Natural killer cell (primary cell): Measurements from ENCODE around the gene GVQW3. TPM values are rescaled to one million over a fixed set of nuclear protein-coding genes. Genes with fewer than 3 reads are reported as not detected.
A peak's percentile ranks its signal among the peaks of the same experiment; 100 is the strongest.

ENCODE experiments used
- ATAC-seq, 3 donors: fragments of 150-1000 bp in 2 of 3; fragments of 200-7000 bp in 1 of 3; cut with Tn5 transposase; 1 replicate in 1 of 3; 2 replicates in 2 of 3; pipeline ENCODE4 v1.10.0; 2021; ENCODE audit warnings: mild to moderate bottlenecking in 2 of 3, moderate library complexity in 2 of 3
- DNase-seq, 2 donors: peaks; one replicate each; pipeline versions ENCODE4 v3.0.0 to v3.0.0-alpha.2; 2013 to 2021; ENCODE audit warnings: mixed read lengths in 1 of 2
- H3K27ac ChIP-seq: one replicate; pipeline ENCODE4 v1.5.1; 2013; ENCODE audit warnings: mild to moderate bottlenecking, low read length
- H3K27me3 ChIP-seq: one replicate; pipeline ENCODE4 v1.6.1; 2013; ENCODE audit warnings: low read length; ENCODE audit not compliant: control insufficient read depth, insufficient read depth
- H3K36me3 ChIP-seq: one replicate; pipeline ENCODE4 v1.6.1; 2013; ENCODE audit warnings: low read length; ENCODE audit not compliant: control insufficient read depth, insufficient read depth
- H3K4me1 ChIP-seq: one replicate; pipeline ENCODE4 v1.6.1; 2013; ENCODE audit warnings: low read length; ENCODE audit not compliant: control insufficient read depth, insufficient read depth
- H3K4me3 ChIP-seq: one replicate; pipeline ENCODE4 v1.5.1; 2013; ENCODE audit warnings: low read length
- H3K9me3 ChIP-seq: one replicate; pipeline ENCODE4 v1.6.1; 2013; ENCODE audit warnings: low read length; ENCODE audit not compliant: control insufficient read depth, insufficient read depth
- H3K27ac Mint-ChIP-seq, 2 donors: one replicate each; pipeline ENCODE4 v1.8.0; 2022; ENCODE audit warnings: mild to moderate bottlenecking in 2 of 2, mixed read lengths in 2 of 2, moderate library complexity in 1 of 2
- H3K27me3 Mint-ChIP-seq, 2 donors: one replicate each; pipeline ENCODE4 v1.8.0; 2022; ENCODE audit warnings: low read depth in 2 of 2, mixed read lengths in 2 of 2
- H3K36me3 Mint-ChIP-seq: one replicate; pipeline ENCODE4 v1.8.0; 2022; ENCODE audit warnings: mixed read lengths
- H3K4me1 Mint-ChIP-seq, 2 donors: one replicate each; pipeline ENCODE4 v1.8.0; 2022; ENCODE audit warnings: mixed read lengths in 2 of 2
- H3K4me3 Mint-ChIP-seq: one replicate; pipeline ENCODE4 v1.8.0; 2022; ENCODE audit warnings: mild to moderate bottlenecking, moderate library complexity, mixed read lengths
- H3K9me3 Mint-ChIP-seq, 2 donors: one replicate each; pipeline ENCODE4 v1.8.0; 2022; ENCODE audit warnings: mixed read lengths in 2 of 2
- WGBS: methylation state at CpG from one replicate; pipeline ENCODE4 v1.1.7; 2013; ENCODE audit warnings: missing lambda C conversion rate; ENCODE audit not compliant: insufficient coverage; 5-methylcytosine and 5-hydroxymethylcytosine counted together
- intact Hi-C: fragments of 100-400 bp; cut with micrococcal nuclease; formaldehyde crosslinking; loops from one replicate; pipeline ENCODE4 v1.14.2; 2022
- total RNA-seq, 4 donors: library from RNA; stranded (reverse); fragments of 120-200 nt in 1 of 4; gene quantifications; one replicate each; pipeline versions ENCODE4 v1.2.3 to v1.2.4, GENCODE V29; 2013 to 2022
- TF ChIP-seq, protein P1 (sequence below): fragments of 200-600 bp; IDR thresholded peaks from one replicate; pipeline ENCODE4 v1.8.0; 2022; ENCODE audit warnings: antibody characterized with exemption

GVQW3 gene
- total RNA-seq, 3 donors from 2014 or later (not counting 1 experiment from before 2014, with no cell fraction given): 3.2 to 5.6 (median 4.0) TPM

DNA sequence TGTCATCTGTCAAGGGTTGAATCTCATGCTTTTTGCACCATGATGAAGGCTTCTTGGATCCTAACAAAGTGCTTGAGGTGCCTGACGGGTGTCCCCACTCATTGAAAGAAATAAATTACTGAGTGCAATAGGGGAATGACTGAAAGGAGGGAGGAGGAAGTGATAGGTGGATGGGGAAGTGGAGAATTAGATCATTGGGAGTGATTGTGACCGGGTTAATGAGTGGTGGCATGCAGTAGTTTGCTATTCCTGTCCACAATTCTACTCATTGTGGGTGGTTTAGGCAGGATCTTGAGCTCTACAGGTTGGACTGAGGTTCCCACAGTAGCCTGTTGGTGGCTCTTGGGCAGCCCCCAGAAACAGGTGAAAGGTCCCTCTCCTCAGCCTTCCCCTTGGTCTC, 44.5 kb upstream of the GVQW3 start:
- Mint-ChIP-seq H3K4me1 (peaks cover 0 to 5% of the 10 kb centered on the region in 2 donors), H3K27me3 (no peaks in the 10 kb centered on the region), H3K27ac (no peak overlapping the region), H3K9me3 (no peaks in the 10 kb centered on the region), H3K4me3 (no peak overlapping the region), H3K36me3 (no peaks in the 10 kb centered on the region)
- no peak for DNase-seq
- Histone ChIP-seq H3K9me3 (peaks cover 13% of the 10 kb centered on the region), H3K4me3 (no peak overlapping the region), H3K4me1 (no peaks in the 10 kb centered on the region), H3K36me3 (no peaks in the 10 kb centered on the region), H3K27me3 (no peaks in the 10 kb centered on the region), H3K27ac (no peak overlapping the region)
- TF ChIP-seq, protein P1, sequence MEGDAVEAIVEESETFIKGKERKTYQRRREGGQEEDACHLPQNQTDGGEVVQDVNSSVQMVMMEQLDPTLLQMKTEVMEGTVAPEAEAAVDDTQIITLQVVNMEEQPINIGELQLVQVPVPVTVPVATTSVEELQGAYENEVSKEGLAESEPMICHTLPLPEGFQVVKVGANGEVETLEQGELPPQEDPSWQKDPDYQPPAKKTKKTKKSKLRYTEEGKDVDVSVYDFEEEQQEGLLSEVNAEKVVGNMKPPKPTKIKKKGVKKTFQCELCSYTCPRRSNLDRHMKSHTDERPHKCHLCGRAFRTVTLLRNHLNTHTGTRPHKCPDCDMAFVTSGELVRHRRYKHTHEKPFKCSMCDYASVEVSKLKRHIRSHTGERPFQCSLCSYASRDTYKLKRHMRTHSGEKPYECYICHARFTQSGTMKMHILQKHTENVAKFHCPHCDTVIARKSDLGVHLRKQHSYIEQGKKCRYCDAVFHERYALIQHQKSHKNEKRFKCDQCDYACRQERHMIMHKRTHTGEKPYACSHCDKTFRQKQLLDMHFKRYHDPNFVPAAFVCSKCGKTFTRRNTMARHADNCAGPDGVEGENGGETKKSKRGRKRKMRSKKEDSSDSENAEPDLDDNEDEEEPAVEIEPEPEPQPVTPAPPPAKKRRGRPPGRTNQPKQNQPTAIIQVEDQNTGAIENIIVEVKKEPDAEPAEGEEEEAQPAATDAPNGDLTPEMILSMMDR: no peak
- no peak for ATAC-seq
- WGBS: 64% methylated on average over 2 of the region's 2 CpGs
- intact Hi-C loops: no loop called here

DNA sequence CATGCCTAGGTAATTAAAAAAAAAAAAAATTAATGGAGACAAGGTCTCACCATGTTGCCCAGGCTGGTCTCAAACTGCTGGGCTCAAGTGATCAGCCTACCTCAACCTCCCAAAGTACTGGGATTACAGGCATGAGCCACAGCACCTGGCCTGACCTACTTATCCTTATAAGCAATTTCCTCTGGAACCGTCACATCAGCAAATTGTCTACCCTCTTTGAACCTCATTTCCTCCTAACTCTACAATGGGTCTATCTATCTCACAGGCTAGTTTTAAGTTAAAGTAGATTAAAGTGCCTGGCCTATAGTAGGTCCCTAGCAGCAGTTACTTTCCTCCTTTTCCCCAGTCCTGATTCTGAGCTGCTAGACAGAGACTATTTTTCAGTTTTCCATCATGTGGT, 43.7 kb upstream of the GVQW3 start:
- H3K4me1 ChIP-seq: no peaks in the 10 kb centered on the region
- TF ChIP-seq, protein P1: no peak
- no peaks in the 10 kb centered on the region for H3K9me3 Mint-ChIP-seq
- intact Hi-C loops: no loop called here
- no peak overlapping the region for H3K27ac ChIP-seq
- no peak overlapping the region for H3K4me3 ChIP-seq
- H3K27me3 Mint-ChIP-seq: no peaks in the 10 kb centered on the region
- peaks cover 0 to 5% of the 10 kb centered on the region in 2 donors for H3K4me1 Mint-ChIP-seq
- WGBS: 57% methylated on average over 1 of the region's 1 CpG
- peaks cover 13% of the 10 kb centered on the region for H3K9me3 ChIP-seq
- no peaks in the 10 kb centered on the region for H3K36me3 Mint-ChIP-seq
- ATAC-seq (no peak), DNase-seq (no peak)
- no peaks in the 10 kb centered on the region for H3K36me3 ChIP-seq
- H3K27ac Mint-ChIP-seq: no peak overlapping the region
- H3K4me3 Mint-ChIP-seq: no peak overlapping the region
- no peaks in the 10 kb centered on the region for H3K27me3 ChIP-seq

DNA sequence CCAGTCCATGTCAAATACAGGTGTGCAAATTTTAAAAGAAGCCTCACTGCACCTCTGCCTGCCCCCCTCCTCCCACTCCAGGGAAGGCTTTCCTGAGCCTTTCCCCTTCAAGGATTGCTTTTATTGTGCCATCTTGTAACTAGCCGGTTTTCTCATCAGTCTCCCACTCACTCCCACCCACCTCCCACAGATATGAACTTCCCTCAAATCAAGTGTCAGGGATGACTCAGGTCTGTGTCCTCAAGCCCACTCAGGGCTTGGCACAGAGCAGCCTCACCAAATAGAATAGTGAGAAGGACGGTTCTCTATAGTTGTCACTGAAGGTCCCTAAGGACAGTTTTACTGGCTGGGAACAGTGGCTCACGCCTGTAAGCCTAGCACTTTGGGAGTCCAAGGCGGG, 43.2 kb upstream of the GVQW3 start:
- Histone ChIP-seq H3K27me3 (no peaks in the 10 kb centered on the region), H3K4me1 (no peaks in the 10 kb centered on the region)
- TF ChIP-seq, protein P1: no peak

DNA sequence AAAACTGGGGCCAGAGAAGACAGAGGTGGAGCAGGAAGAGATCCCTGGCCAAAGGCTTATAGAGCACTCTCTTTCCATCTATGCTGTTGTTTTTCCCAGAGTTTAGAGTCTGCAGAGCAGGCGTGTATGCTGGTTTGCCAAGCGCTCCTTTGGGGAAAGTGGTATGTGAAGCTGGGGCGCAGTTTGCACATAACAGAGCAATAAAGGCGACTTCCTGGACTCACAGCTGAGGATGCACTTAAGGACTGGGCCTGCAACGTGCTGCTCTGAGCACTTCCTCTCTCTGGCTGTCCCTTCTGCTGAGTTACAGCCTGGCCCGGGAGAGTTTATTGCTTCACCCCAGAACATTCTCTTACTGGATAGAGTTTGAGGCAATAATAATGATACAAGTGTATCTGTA, 41.9 kb upstream of the GVQW3 start:
- Mint-ChIP-seq H3K27ac (peak overlapping the region in 1 of 2 donors; percentile 19), H3K27me3 (no peaks in the 10 kb centered on the region), H3K4me3 (no peak overlapping the region), H3K9me3 (no peaks in the 10 kb centered on the region), H3K36me3 (no peaks in the 10 kb centered on the region), H3K4me1 (peaks cover 0 to 5% of the 10 kb centered on the region in 2 donors)
- H3K27me3 ChIP-seq: no peaks in the 10 kb centered on the region
- DNase-seq (peak in 1 of 2 donors; percentile 19), ATAC-seq (peak in 1 of 3 donors; percentile 67)
- 23% methylated on average over 5 of the region's 6 CpGs for WGBS
- no peaks in the 10 kb centered on the region for H3K4me1 ChIP-seq
- TF ChIP-seq, protein P1: no peak
- H3K27ac ChIP-seq: no peak overlapping the region
- intact Hi-C loops: no loop called here
- peaks cover 10% of the 10 kb centered on the region for H3K9me3 ChIP-seq
- no peaks in the 10 kb centered on the region for H3K36me3 ChIP-seq
- H3K4me3 ChIP-seq: no peak overlapping the region

More for the DNA sequence above, 43.2 kb upstream of the GVQW3 start:
- DNase-seq: no peak
- Histone ChIP-seq H3K9me3 (peaks cover 13% of the 10 kb centered on the region), H3K27ac (no peak overlapping the region), H3K4me3 (no peak overlapping the region), H3K36me3 (no peaks in the 10 kb centered on the region)
- intact Hi-C loops: no loop called here
- Mint-ChIP-seq H3K27ac (no peak overlapping the region), H3K9me3 (no peaks in the 10 kb centered on the region), H3K4me1 (peaks cover 0 to 5% of the 10 kb centered on the region in 2 donors), H3K27me3 (no peaks in the 10 kb centered on the region), H3K4me3 (no peak overlapping the region), H3K36me3 (no peaks in the 10 kb centered on the region)
- WGBS: 92% methylated on average over 4 of the region's 4 CpGs
- ATAC-seq: no peak
